HepG2 (cell line): ENCODE measurements around the gene SECTM1.
"Not testable (repeated sequence)": the region's sequence is repeated elsewhere in the genome, so short reads cannot be mapped to it uniquely, and the experiment has no call there.

ENCODE experiments used
- CTCF ChIP-seq: sonication (generic); formaldehyde crosslinking; IDR thresholded peaks from 2 replicates; pipeline ENCODE4 v1.5.0; 2020; ENCODE audit warnings: mild to moderate bottlenecking, missing genetic modification reagents, moderate library complexity
- JUND ChIP-seq: sonication (generic); formaldehyde crosslinking; IDR thresholded peaks from 2 replicates; pipeline ENCODE4 v1.8.0; 2022; ENCODE audit warnings: mild to moderate bottlenecking, missing genetic modification reagents
- POLR2AphosphoS5 ChIP-seq: IDR thresholded peaks from 2 replicates; pipeline ENCODE4 v1.6.1; 2012; ENCODE audit warnings: low read depth, low read length

GRCh38 chr17:82359451-82360074, 26.0 kb upstream of the SECTM1 start:
- TF ChIP-seq CTCF (CRISPR knock-in tag); POLR2AphosphoS5; JUND (CRISPR knock-in tag): not testable (repeated sequence)
